HCT116 (cell line): ENCODE results near the gene ACSBG1. TPM values are rescaled to one million over a fixed set of nuclear protein-coding genes. Genes with fewer than 3 reads are reported as not detected.

ENCODE experiments used
- ATAC-seq: fragments of 200-7000 bp; cut with Tn5 transposase; 2 replicates; pipeline ENCODE4 v1.9.1; 2020; ENCODE audit warnings: mild to moderate bottlenecking, moderate library complexity
- BruUV-seq: library from RNA; stranded (reverse); fragments of 400-500 nt; replicated peaks from 2 replicates; lab custom pipeline; 2021; lab: Mats Ljungman, UMichigan
- CTCF ChIA-PET: fragments of 300-600 bp; sonication (Branson Sonifier 250); formaldehyde crosslinking; loops from one replicate; lab custom pipeline; 2021; ENCODE audit warnings: antibody characterized with exemption; lab: Charles Lee
- POLR2A ChIA-PET: fragments of 300-600, 350-600 bp; sonication (Branson Sonifier 250); formaldehyde crosslinking; loops from one replicate; lab custom pipeline; 2021; ENCODE audit warnings: antibody characterized with exemption; lab: Charles Lee
- RAD21 ChIA-PET, 2 experiments: fragments of 300-600 bp; sonication (Branson Sonifier 250); formaldehyde crosslinking; loops; one replicate each; lab custom pipeline; 2023; ENCODE audit warnings: low total read pairs in 2 of 2; ENCODE audit not compliant: uncharacterized antibody in 2 of 2, unreplicated experiment in 2 of 2, low non-redundant PET in 1 of 2; lab: Charles Lee
- DNase-seq: peaks from one replicate; pipeline ENCODE4 v3.0.0-alpha.2; 2010; ENCODE audit warnings: low read depth, low spot score
- H2AFZ ChIP-seq: fragments of 200-600 bp; shearing (Covaris generic), sonication (generic); 2 replicates; pipeline ENCODE4 v1.6.1; 2017; ENCODE audit warnings: low read depth, mixed run types, mixed read lengths, antibody characterized with exemption, low read length; ENCODE audit not compliant: poor library complexity, severe bottlenecking
- H3K27ac ChIP-seq: 2 replicates; pipeline ENCODE4 v1.5.1; 2012; ENCODE audit warnings: low read depth, low read length
- H3K27me3 ChIP-seq: fragments of 200-600 bp; sonication (generic); 2 replicates; pipeline ENCODE4 v1.6.1; 2016; ENCODE audit warnings: mixed run types, low read length, mixed read lengths; ENCODE audit not compliant: insufficient read depth
- H3K36me3 ChIP-seq, 2 experiments: fragments of 200-500 bp in 1 of 2; fragments of 200-600 bp in 1 of 2; sonication (Bioruptor generic) in 1 of 2; sonication (generic) in 1 of 2; 2 replicates each; pipeline versions ENCODE4 v1.5.1 to v1.6.1; 2014 to 2016; ENCODE audit warnings: low read length in 2 of 2, inconsistent platforms in 1 of 2, mixed read lengths in 1 of 2, mixed run types in 1 of 2; ENCODE audit not compliant: insufficient read depth in 2 of 2, control insufficient read depth in 1 of 2
- H3K4me1 ChIP-seq, 2 experiments: fragments of 200-600 bp in 1 of 2; sonication (generic) in 1 of 2; 2 replicates each; pipeline versions ENCODE4 v1.5.1 to v1.6.1; 2012 to 2017; ENCODE audit warnings: low read length in 2 of 2, inconsistent platforms in 1 of 2, mild to moderate bottlenecking in 1 of 2, mixed read lengths in 1 of 2, mixed run types in 1 of 2, moderate library complexity in 1 of 2; ENCODE audit not compliant: insufficient read depth in 2 of 2, control insufficient read depth in 1 of 2
- H3K4me2 ChIP-seq: fragments of 200-600 bp; sonication (generic); 2 replicates; pipeline ENCODE4 v1.6.1; 2017; ENCODE audit warnings: mixed run types, low read length, mixed read lengths
- H3K4me3 ChIP-seq, 2 experiments: fragments of 200-600 bp in 1 of 2; sonication (generic) in 1 of 2; replicated peaks in 1 of 2; 2 replicates each; pipeline ENCODE4 v1.5.1; 2011 to 2016; ENCODE audit warnings: low read length in 2 of 2, control low read depth in 1 of 2, low read depth in 1 of 2, mild to moderate bottlenecking in 1 of 2, mixed read lengths in 1 of 2, mixed run types in 1 of 2
- H3K79me2 ChIP-seq: fragments of 200-600 bp; sonication (generic); 2 replicates; pipeline ENCODE4 v1.6.1; 2017; ENCODE audit warnings: mild to moderate bottlenecking, mixed run types, low read length, moderate library complexity, mixed read lengths; ENCODE audit not compliant: insufficient read depth
- H3K9ac ChIP-seq: fragments of 200-600 bp; sonication (generic); 2 replicates; pipeline ENCODE4 v1.6.1; 2016; ENCODE audit warnings: low read length, mixed read lengths
- H3K9me2 ChIP-seq: fragments of 200-600 bp; sonication (generic), shearing (Covaris generic); 2 replicates; pipeline ENCODE4 v1.6.1; 2017; ENCODE audit warnings: mixed run types, mild to moderate bottlenecking, moderate library complexity; ENCODE audit not compliant: insufficient read depth
- H3K9me3 ChIP-seq, 2 experiments: fragments of 200-500 bp in 1 of 2; fragments of 200-600 bp in 1 of 2; sonication (Bioruptor generic) in 1 of 2; sonication (generic) in 1 of 2; 2 replicates each; pipeline ENCODE4 v1.6.1; 2014 to 2017; ENCODE audit warnings: low read length in 2 of 2, mixed read lengths in 2 of 2, inconsistent platforms in 1 of 2, low read depth in 1 of 2, mild to moderate bottlenecking in 1 of 2, mixed run types in 1 of 2, moderate library complexity in 1 of 2; ENCODE audit not compliant: control insufficient read depth in 1 of 2, insufficient read depth in 1 of 2
- H4K20me1 ChIP-seq: fragments of 200-600 bp; sonication (generic), shearing (Covaris generic); 2 replicates; pipeline ENCODE4 v1.6.1; 2017; ENCODE audit warnings: mixed run types, mild to moderate bottlenecking, moderate library complexity; ENCODE audit not compliant: insufficient read depth
- CEBPB ChIP-seq: IDR thresholded peaks from 2 replicates; pipeline ENCODE4 v1.6.1; 2012; ENCODE audit warnings: low read depth
- EZH2 ChIP-seq: fragments of 200-600 bp; sonication (generic); IDR thresholded peaks from 2 replicates; pipeline ENCODE4 v1.6.1; 2017; ENCODE audit warnings: antibody characterized with exemption, mixed run types
- FOSL1 ChIP-seq: IDR thresholded peaks from 2 replicates; pipeline ENCODE4 v1.6.1; 2012; ENCODE audit warnings: low read depth
- RAD21 ChIP-seq: IDR thresholded peaks from 2 replicates; pipeline ENCODE4 v1.6.1; 2012; ENCODE audit warnings: low read depth, mild to moderate bottlenecking
- TCF7L2 ChIP-seq: IDR thresholded peaks from 2 replicates; pipeline ENCODE4 v1.7.0; 2011; ENCODE audit warnings: borderline replicate concordance, inconsistent platforms; ENCODE audit not compliant: insufficient read depth, insufficient read length; ENCODE audit errors: extremely low read depth
- YY1 ChIP-seq: IDR thresholded peaks from 2 replicates; pipeline ENCODE4 v1.6.1; 2011; ENCODE audit warnings: low read length, low read depth, moderate library complexity, mild to moderate bottlenecking; ENCODE audit not compliant: insufficient replicate concordance; ENCODE audit errors: extremely low read depth
- ZNF274 ChIP-seq: fragments of 200-500 bp; sonication (Bioruptor generic); IDR thresholded peaks from 2 replicates; pipeline ENCODE4 v1.6.1; 2014; ENCODE audit warnings: mild to moderate bottlenecking, low read depth, low read length, inconsistent platforms
- intact Hi-C: fragments of 100-400 bp; cut with micrococcal nuclease; formaldehyde crosslinking; loops from 2 replicates; pipeline ENCODE4 v1.10.0; 2022
- total RNA-seq: library from RNA; stranded (reverse); gene quantifications from one replicate; pipeline ENCODE4 v1.2.1, GENCODE V29; 2021; ENCODE audit not compliant: unreplicated experiment

ACSBG1 gene
- total RNA-seq, 1 experiment from 2014 or later = 0.71 TPM

DNA sequence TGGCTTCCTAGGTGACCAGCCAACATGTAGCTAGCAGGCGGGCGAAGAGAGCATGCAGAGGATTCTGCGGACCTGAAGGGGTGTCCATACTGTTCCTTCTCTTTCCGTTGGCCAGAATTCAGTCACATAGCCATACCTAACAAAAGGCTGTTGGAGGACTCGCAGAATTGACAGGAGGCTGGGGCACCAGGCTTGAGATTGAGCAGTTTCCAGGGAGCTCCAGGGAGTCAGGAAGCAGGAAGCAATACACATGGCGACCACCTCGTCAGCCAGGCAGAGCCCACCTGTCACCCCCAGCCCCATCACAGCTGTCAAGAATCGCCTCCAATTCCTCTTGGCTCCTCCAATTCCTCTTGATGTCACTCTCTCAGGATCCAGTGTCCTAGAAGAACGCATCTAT, 16.8 kb upstream of the ACSBG1 start:
- no peaks in the 10 kb centered on the region for H3K4me1 ChIP-seq
- intact Hi-C loops = no loop called here
- no peak overlapping the region for H3K4me2 ChIP-seq
- no peaks in the 10 kb centered on the region for H3K79me2 ChIP-seq
- no peaks in the 10 kb centered on the region for H3K9me2 ChIP-seq
- H3K4me3 ChIP-seq = no peak overlapping the region
- H3K36me3 ChIP-seq = no peaks in the 10 kb centered on the region
- POLR2A ChIA-PET = interaction anchor here (0.6 kb wide), 1 partner anchor 102 kb away, joined by 3 read pairs; the partner anchor contains the start of gene IDH3A
- no peak for DNase-seq
- no TSS peak for BruUV-seq
- ATAC-seq = no peak
- no peaks in the 10 kb centered on the region for H4K20me1 ChIP-seq
- H3K9me3 ChIP-seq = no peaks in the 10 kb centered on the region
- no peak overlapping the region for H2AFZ ChIP-seq
- CTCF ChIA-PET = no interaction called here
- TF ChIP-seq RAD21 (no peak), FOSL1 (no peak), YY1 (no peak), ZNF274 (no peak)
- no peaks in the 10 kb centered on the region for H3K27me3 ChIP-seq
- no peak overlapping the region for H3K27ac ChIP-seq
- RAD21 ChIA-PET = no interaction called here
- no peak overlapping the region for H3K9ac ChIP-seq

DNA sequence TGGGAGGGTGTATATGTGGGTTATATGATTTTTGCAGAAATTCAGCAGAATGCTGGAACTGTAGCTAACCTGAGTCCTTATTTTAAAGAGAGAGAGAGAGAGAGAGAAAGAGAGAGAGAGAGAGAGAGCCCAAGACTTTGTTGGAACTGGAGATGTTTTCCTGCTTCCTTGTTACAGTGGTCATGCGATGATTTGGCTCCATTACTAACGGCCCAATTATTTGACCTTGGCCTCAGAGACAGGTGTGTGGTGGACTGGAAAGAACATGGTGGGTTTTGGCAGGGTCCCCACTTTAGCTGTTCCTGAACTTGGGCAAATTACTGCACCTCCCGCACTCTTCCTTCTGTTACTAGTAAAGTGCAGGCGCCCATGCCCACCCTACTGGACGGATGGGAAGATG, 14.8 kb upstream of the ACSBG1 start:
- CTCF ChIA-PET = interaction anchor here (1.1 kb wide), 1 partner anchor 53 kb away, joined by 3 read pairs; no protein-coding TSS in a partner anchor
- no peaks in the 10 kb centered on the region for H3K9me2 ChIP-seq
- no TSS peak for BruUV-seq
- H3K9me3 ChIP-seq = no peaks in the 10 kb centered on the region
- H3K27ac ChIP-seq = no peak overlapping the region
- H3K4me1 ChIP-seq = no peaks in the 10 kb centered on the region
- RAD21 ChIA-PET = no interaction called here
- H3K79me2 ChIP-seq = no peaks in the 10 kb centered on the region
- TF ChIP-seq FOSL1 (no peak), CEBPB (no peak), TCF7L2 (no peak), EZH2 (no peak)
- intact Hi-C loops = no loop called here
- ATAC-seq (no peak), DNase-seq (no peak)
- H3K36me3 ChIP-seq = no peaks in the 10 kb centered on the region
- no peak overlapping the region for H3K4me3 ChIP-seq
- POLR2A ChIA-PET = no interaction called here
- H2AFZ ChIP-seq = no peak overlapping the region
- no peaks in the 10 kb centered on the region for H3K27me3 ChIP-seq
- H3K9ac ChIP-seq = no peak overlapping the region
- no peaks in the 10 kb centered on the region for H4K20me1 ChIP-seq
- H3K4me2 ChIP-seq = no peak overlapping the region
